ENCODE results near the gene ZNF345. TPM values are rescaled to one million over a fixed set of nuclear protein-coding genes. Genes with fewer than 3 reads are reported as not detected.

Gene ZNF345
- total and polyA plus RNA-seq, 5 experiments from 2014 or later: 5.1 to 19.6 (median 10.0) TPM

Other genes starting within 250 kb of the ZNF345 start
- 10 to 100 TPM; 22.6 to 25.2 TPM for gene ZNF382, start 245.6 kb upstream of the ZNF345 start, total RNA-seq
- 1 to 10 TPM; 3.3 to 7.9 (median 7.1) TPM for gene ZNF382, start 245.6 kb upstream of the ZNF345 start, polyA plus RNA-seq
- gene ZNF461, start 184.0 kb upstream of the ZNF345 start, total RNA-seq: 10 to 100 TPM; 24.2 to 25.0 TPM
- 1 to 10 TPM; 3.3 to 4.5 (median 3.5) TPM for gene ZNF461, start 184.0 kb upstream of the ZNF345 start, polyA plus RNA-seq
- gene ZNF567, start 163.3 kb upstream of the ZNF345 start, total RNA-seq: 10 to 100 TPM; 17.6 to 20.7 TPM
- gene ZNF567, start 163.3 kb upstream of the ZNF345 start, polyA plus RNA-seq: 10 to 100 TPM in 1 of 3 donors, 1 to 10 TPM in 2; 6.3 to 11.0 (median 9.6) TPM
- gene ZNF850, start 78.1 kb upstream of the ZNF345 start, total RNA-seq: 1 to 10 TPM; 4.6 to 7.0 TPM
- gene ZNF850, start 78.1 kb upstream of the ZNF345 start, polyA plus RNA-seq: under 1 TPM; 0.40 to 0.93 (median 0.54) TPM
- gene ZNF790, start 12.5 kb upstream of the ZNF345 start, total RNA-seq: 10 to 100 TPM; 16.6 to 20.6 TPM
- 1 to 10 TPM; 5.1 to 6.6 (median 5.7) TPM for gene ZNF790, start 12.5 kb upstream of the ZNF345 start, polyA plus RNA-seq
- gene ZNF829, start 65.4 kb downstream of the ZNF345 start, total RNA-seq: 10 to 100 TPM in 1 of 2 experiments, 1 to 10 TPM in 1; 9.0 to 10.4 TPM
- 1 to 10 TPM; 1.9 to 3.9 (median 3.5) TPM for gene ZNF829, start 65.4 kb downstream of the ZNF345 start, polyA plus RNA-seq
- 10 to 100 TPM; 24.8 to 26.5 TPM for gene ZNF568, start 65.5 kb downstream of the ZNF345 start, total RNA-seq
- 10 to 100 TPM in 1 of 3 donors, 1 to 10 TPM in 2; 7.2 to 10.5 (median 9.0) TPM for gene ZNF568, start 65.5 kb downstream of the ZNF345 start, polyA plus RNA-seq
- 10 to 100 TPM; 24.9 to 36.6 TPM for gene ZNF420, start 227.6 kb downstream of the ZNF345 start, total RNA-seq
- gene ZNF420, start 227.6 kb downstream of the ZNF345 start, polyA plus RNA-seq: 10 to 100 TPM; 19.5 to 28.7 (median 20.5) TPM

All from naive thymus-derived CD8-positive, alpha-beta T cell (primary cell).